NCI-H82 treated with DMSO at 0.1 percent for 48 hours (cell line): ENCODE results near the gene RMI1.
"Not testable (repeated sequence)": the region's sequence is repeated elsewhere in the genome, so short reads cannot be mapped to it uniquely, and the experiment has no call there.

Source experiments
- DNase-seq: peaks from one replicate; lab custom pipeline; 2025; ENCODE audit not compliant: unreplicated experiment; lab: John Stamatoyannopoulos, UW

Gene RMI1

GRCh38 chr9:84002344-84002743 lies 21.7 kb downstream of the RMI1 start:
- no peak for DNase-seq

GRCh38 chr9:84003246-84003645 lies 22.6 kb downstream of the RMI1 start:
- DNase-seq: no peak

GRCh38 chr9:84007662-84008061 lies 27.1 kb downstream of the RMI1 start:
- DNase-seq: no peak

GRCh38 chr9:84024041-84024575 lies 43.5 kb downstream of the RMI1 start:
- no peak for DNase-seq

- no peak for DNase-seq
Observed at GRCh38 chr9:84027201-84027600, 46.6 kb downstream of the RMI1 start.

GRCh38 chr9:84031534-84031933 lies 50.9 kb downstream of the RMI1 start:
- DNase-seq: no peak

- not testable (repeated sequence) for DNase-seq
Observed at GRCh38 chr9:84041857-84042256, 61.3 kb downstream of the RMI1 start.

GRCh38 chr9:84045481-84046097 lies 65.0 kb downstream of the RMI1 start:
- DNase-seq: no peak
